HFFc6 (cell line): ENCODE data around the gene EPB41L1. TPM values are rescaled to one million over a fixed set of nuclear protein-coding genes. Genes with fewer than 3 reads are reported as not detected.

Source experiments
- DNase-seq: peaks from one replicate; pipeline ENCODE4 v3.0.0-alpha.2; 2018
- H3K27ac Mint-ChIP-seq: 2 replicates; pipeline ENCODE4 v1.8.0; 2020; ENCODE audit warnings: mild to moderate bottlenecking, mixed read lengths
- H3K27me3 Mint-ChIP-seq: 2 replicates; pipeline ENCODE4 v1.8.0; 2021; ENCODE audit warnings: mild to moderate bottlenecking, moderate library complexity, mixed read lengths; ENCODE audit not compliant: insufficient read depth
- H3K36me3 Mint-ChIP-seq: 2 replicates; pipeline ENCODE4 v1.8.0; 2021; ENCODE audit warnings: low read depth, mixed read lengths
- H3K4me1 Mint-ChIP-seq: 2 replicates; pipeline ENCODE4 v1.8.0; 2020; ENCODE audit warnings: low read depth, mixed read lengths
- H3K4me3 Mint-ChIP-seq: 2 replicates; pipeline ENCODE4 v1.8.0; 2020; ENCODE audit warnings: mild to moderate bottlenecking, moderate library complexity, mixed read lengths
- H3K9me3 Mint-ChIP-seq: 2 replicates; pipeline ENCODE4 v1.8.0; 2020; ENCODE audit warnings: mild to moderate bottlenecking, mixed read lengths
- CTCF ChIP-seq: fragments of 200-600 bp; sonication (generic); IDR thresholded peaks from 2 replicates; pipeline ENCODE4 v1.5.0; 2021; ENCODE audit warnings: antibody characterized with exemption, mild to moderate bottlenecking
- total RNA-seq, 6 experiments: library from RNA; stranded (reverse); fragmentation: NEBNext Ultra II Directional; extraction: Animal tissue kit (Norgen Biotek cat#: 25700); gene quantifications; 2 replicates in 1 of 6; 3 replicates in 5 of 6; pipeline ENCODE4 v1.2.3, GENCODE V29; 2021

EPB41L1 gene
- total RNA-seq, 6 experiments from 2014 or later: 41.9 to 51.0 (median 43.4) TPM

GRCh38 chr20:36214684-36215256 lies 60.2 kb downstream of the EPB41L1 start:
- peak; percentile 9 for DNase-seq
- no peaks in the 10 kb centered on the region for H3K9me3 Mint-ChIP-seq
- no peaks in the 10 kb centered on the region; the same call in 1 of the 2 replicates for H3K27me3 Mint-ChIP-seq
- TF ChIP-seq CTCF: peak; percentile 77
- H3K36me3 Mint-ChIP-seq: no peaks in the 10 kb centered on the region
- H3K4me1 Mint-ChIP-seq: no peaks in the 10 kb centered on the region
- no peak overlapping the region for H3K27ac Mint-ChIP-seq
- H3K4me3 Mint-ChIP-seq: no peak overlapping the region

GRCh38 chr20:36215778-36216177 lies 61.2 kb downstream of the EPB41L1 start:
- no peak overlapping the region for H3K27ac Mint-ChIP-seq
- H3K36me3 Mint-ChIP-seq: no peaks in the 10 kb centered on the region

GRCh38 chr20:36216314-36217025 lies 61.9 kb downstream of the EPB41L1 start:
- DNase-seq: no peak
- Mint-ChIP-seq H3K27ac (no peak overlapping the region), H3K4me3 (no peak overlapping the region), H3K9me3 (no peaks in the 10 kb centered on the region), H3K36me3 (no peaks in the 10 kb centered on the region), H3K4me1 (no peaks in the 10 kb centered on the region), H3K27me3 (no peaks in the 10 kb centered on the region; the same call in 1 of the 2 replicates)
- no peak for TF ChIP-seq CTCF

More at GRCh38 chr20:36215778-36216177, 61.2 kb downstream of the EPB41L1 start:
- no peaks in the 10 kb centered on the region; the same call in 1 of the 2 replicates for H3K27me3 Mint-ChIP-seq
- no peak overlapping the region for H3K4me3 Mint-ChIP-seq
- H3K4me1 Mint-ChIP-seq: no peaks in the 10 kb centered on the region
- no peaks in the 10 kb centered on the region for H3K9me3 Mint-ChIP-seq
- no peak for TF ChIP-seq CTCF
- DNase-seq: no peak

GRCh38 chr20:36217226-36217625 lies 62.7 kb downstream of the EPB41L1 start:
- TF ChIP-seq CTCF: peak; percentile 51
- Mint-ChIP-seq H3K36me3 (no peaks in the 10 kb centered on the region), H3K9me3 (no peaks in the 10 kb centered on the region), H3K27ac (no peak overlapping the region), H3K27me3 (no peaks in the 10 kb centered on the region; the same call in 1 of the 2 replicates), H3K4me3 (no peak overlapping the region), H3K4me1 (no peaks in the 10 kb centered on the region)
- DNase-seq: no peak

GRCh38 chr20:36218380-36219064 lies 64.0 kb downstream of the EPB41L1 start:
- no peaks in the 10 kb centered on the region for H3K9me3 Mint-ChIP-seq
- H3K36me3 Mint-ChIP-seq: no peaks in the 10 kb centered on the region
- H3K4me3 Mint-ChIP-seq: no peak overlapping the region
- TF ChIP-seq CTCF: no peak
- no peaks in the 10 kb centered on the region; the same call in 1 of the 2 replicates for H3K27me3 Mint-ChIP-seq
- H3K27ac Mint-ChIP-seq: no peak overlapping the region
- no peak for DNase-seq
- H3K4me1 Mint-ChIP-seq: no peaks in the 10 kb centered on the region
